ENCODE measurements around the gene ATXN7L1. TPM values are rescaled to one million over a fixed set of nuclear protein-coding genes. Genes with fewer than 3 reads are reported as not detected.

Gene ATXN7L1
- total RNA-seq, 4 donors from 2014 or later = 8.1 to 13.5 (median 9.1) TPM

- intact Hi-C loops (cut with DNase I; ENCODE audit: low total_unique reads) = no loop called here
- no peak overlapping the region for H3K4me3 ChIP-seq (ENCODE audit: low read depth, poor library complexity, severe bottlenecking)
- DNase-seq (ENCODE audit: low spot score in 2 of 2) = no peak
- WGBS, 2 donors = 89 to 93% methylated on average over 20 of the region's 20 CpGs
- TF ChIP-seq POLR2A (IDR thresholded peaks at IDR 0.05) (no peak), CTCF (IDR thresholded peaks at IDR 0.05) (no peak)
Measured at GRCh38 chr7:105614341-105614840, 262.0 kb downstream of the ATXN7L1 start.

- DNase-seq (ENCODE audit: low spot score in 2 of 2) = no peak
- no peak overlapping the region for H3K4me3 ChIP-seq (ENCODE audit: low read depth, poor library complexity, severe bottlenecking)
- no peak for TF ChIP-seq CTCF (IDR thresholded peaks at IDR 0.05)
- intact Hi-C loops (cut with DNase I; ENCODE audit: low total_unique reads) = no loop called here
- WGBS, 2 donors = 94 to 96% methylated on average over 32 of the region's 32 CpGs
Measured at GRCh38 chr7:105613611-105614330, 262.6 kb downstream of the ATXN7L1 start.

GRCh38 chr7:105612806-105613205 is 263.6 kb downstream of the ATXN7L1 start:
- no peak overlapping the region for H3K4me3 ChIP-seq (ENCODE audit: low read depth, poor library complexity, severe bottlenecking)
- DNase-seq (ENCODE audit: low spot score in 2 of 2) = no peak
- 90 to 97% methylated on average over 9 of the region's 9 CpGs for WGBS, 2 donors
- TF ChIP-seq POLR2A (IDR thresholded peaks at IDR 0.05) (no peak), CTCF (IDR thresholded peaks at IDR 0.05) (no peak)
- intact Hi-C loops (cut with DNase I; ENCODE audit: low total_unique reads) = no loop called here

- TF ChIP-seq CTCF (IDR thresholded peaks at IDR 0.05) (no peak), POLR2A (IDR thresholded peaks at IDR 0.05) (no peak)
- intact Hi-C loops (cut with DNase I; ENCODE audit: low total_unique reads) = no loop called here
- WGBS, 2 donors = 91 to 92% methylated on average over 16 of the region's 16 CpGs
- H3K4me3 ChIP-seq (ENCODE audit: low read depth, poor library complexity, severe bottlenecking) = no peak overlapping the region
- DNase-seq (ENCODE audit: low spot score in 2 of 2) = no peak
Measured at GRCh38 chr7:105611856-105612775, 264.3 kb downstream of the ATXN7L1 start.

GRCh38 chr7:105610165-105610930 is 266.1 kb downstream of the ATXN7L1 start:
- TF ChIP-seq CTCF (IDR thresholded peaks at IDR 0.05) = no peak
- TF ChIP-seq POLR2A (IDR thresholded peaks at IDR 0.05) = no peak
- intact Hi-C loops (cut with DNase I; ENCODE audit: low total_unique reads) = no loop called here
- DNase-seq (ENCODE audit: low spot score in 2 of 2) = no peak
- H3K4me3 ChIP-seq (ENCODE audit: low read depth, poor library complexity, severe bottlenecking) = no peak overlapping the region
- 76 to 82% methylated on average over 8 of the region's 8 CpGs for WGBS, 2 donors
